ENCODE data around the gene HIPK2. TPM values are rescaled to one million over a fixed set of nuclear protein-coding genes. Genes with fewer than 3 reads are reported as not detected.

The HIPK2 gene
- total and polyA plus RNA-seq, 2 experiments from 2014 or later: 7.3 to 16.9 TPM

GRCh38 chr7:139651914-139652313 is 125.9 kb downstream of the HIPK2 start (continued):
- TF ChIP-seq, protein P1, sequence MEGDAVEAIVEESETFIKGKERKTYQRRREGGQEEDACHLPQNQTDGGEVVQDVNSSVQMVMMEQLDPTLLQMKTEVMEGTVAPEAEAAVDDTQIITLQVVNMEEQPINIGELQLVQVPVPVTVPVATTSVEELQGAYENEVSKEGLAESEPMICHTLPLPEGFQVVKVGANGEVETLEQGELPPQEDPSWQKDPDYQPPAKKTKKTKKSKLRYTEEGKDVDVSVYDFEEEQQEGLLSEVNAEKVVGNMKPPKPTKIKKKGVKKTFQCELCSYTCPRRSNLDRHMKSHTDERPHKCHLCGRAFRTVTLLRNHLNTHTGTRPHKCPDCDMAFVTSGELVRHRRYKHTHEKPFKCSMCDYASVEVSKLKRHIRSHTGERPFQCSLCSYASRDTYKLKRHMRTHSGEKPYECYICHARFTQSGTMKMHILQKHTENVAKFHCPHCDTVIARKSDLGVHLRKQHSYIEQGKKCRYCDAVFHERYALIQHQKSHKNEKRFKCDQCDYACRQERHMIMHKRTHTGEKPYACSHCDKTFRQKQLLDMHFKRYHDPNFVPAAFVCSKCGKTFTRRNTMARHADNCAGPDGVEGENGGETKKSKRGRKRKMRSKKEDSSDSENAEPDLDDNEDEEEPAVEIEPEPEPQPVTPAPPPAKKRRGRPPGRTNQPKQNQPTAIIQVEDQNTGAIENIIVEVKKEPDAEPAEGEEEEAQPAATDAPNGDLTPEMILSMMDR (conservative IDR thresholded peaks at IDR 0.05; ENCODE audit: low read depth in 2 of 2): no peak

DNA sequence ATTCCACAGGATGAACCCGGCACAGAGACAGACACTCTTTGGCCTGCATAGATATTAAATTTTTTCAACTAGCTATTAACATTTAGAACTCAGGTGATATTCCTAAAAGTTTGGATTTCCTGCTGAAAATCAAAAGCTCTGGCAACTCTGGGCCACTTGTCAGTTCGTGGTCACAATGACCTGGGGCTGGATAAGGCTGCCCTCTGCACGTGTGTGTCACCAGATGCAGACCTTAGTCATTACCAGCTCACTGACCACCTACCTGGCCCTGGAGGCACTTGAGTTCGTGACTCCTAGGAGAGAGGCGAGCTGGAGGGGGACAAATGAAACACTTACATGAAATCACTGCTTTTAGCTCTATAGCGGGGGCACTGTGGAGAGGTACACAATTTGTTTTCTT is 126.5 kb downstream of the HIPK2 start:
- H3K9me3 Mint-ChIP-seq: no peaks in the 10 kb centered on the region
- no peak for DNase-seq (ENCODE audit: low spot score)
- Histone ChIP-seq H2AFZ (no peak overlapping the region), H3K4me3 (no peak overlapping the region), H3K9me2 (ENCODE audit: insufficient read depth) (no peaks in the 10 kb centered on the region), H3F3A (replicated peaks; ENCODE audit: low read depth) (no peaks in the 10 kb centered on the region), H4K20me1 (replicated peaks; ENCODE audit: insufficient read depth) (no peaks in the 10 kb centered on the region; the same call in 1 of the 2 replicates), H3K27me3 (ENCODE audit: insufficient read depth) (no peaks in the 10 kb centered on the region), H3K36me3 (ENCODE audit: insufficient read depth) (no peaks in the 10 kb centered on the region), H3K4me2 (no peak overlapping the region), H3K27ac (ENCODE audit: low read depth) (no peak overlapping the region), H3K79me2 (replicated peaks; ENCODE audit: insufficient read depth) (no peaks in the 10 kb centered on the region), H3K4me1 (ENCODE audit: insufficient read depth) (peaks cover 21% of the 10 kb centered on the region)
- H3K36me3 Mint-ChIP-seq (ENCODE audit: low read depth): no peaks in the 10 kb centered on the region
- H3K27me3 Mint-ChIP-seq (ENCODE audit: insufficient read depth, low read depth, poor library complexity): peaks cover 13% of the 10 kb centered on the region
- no peak for ATAC-seq
- H3K4me3 Mint-ChIP-seq: no peak overlapping the region
- H3K4me1 Mint-ChIP-seq: peaks cover 38% of the 10 kb centered on the region
- no peak overlapping the region for H3K27ac Mint-ChIP-seq
- TF ChIP-seq, protein P2, sequence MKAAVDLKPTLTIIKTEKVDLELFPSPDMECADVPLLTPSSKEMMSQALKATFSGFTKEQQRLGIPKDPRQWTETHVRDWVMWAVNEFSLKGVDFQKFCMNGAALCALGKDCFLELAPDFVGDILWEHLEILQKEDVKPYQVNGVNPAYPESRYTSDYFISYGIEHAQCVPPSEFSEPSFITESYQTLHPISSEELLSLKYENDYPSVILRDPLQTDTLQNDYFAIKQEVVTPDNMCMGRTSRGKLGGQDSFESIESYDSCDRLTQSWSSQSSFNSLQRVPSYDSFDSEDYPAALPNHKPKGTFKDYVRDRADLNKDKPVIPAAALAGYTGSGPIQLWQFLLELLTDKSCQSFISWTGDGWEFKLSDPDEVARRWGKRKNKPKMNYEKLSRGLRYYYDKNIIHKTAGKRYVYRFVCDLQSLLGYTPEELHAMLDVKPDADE (IDR thresholded peaks at IDR 0.05): no peak
- TF ChIP-seq STAT1 (IDR thresholded peaks at IDR 0.05; ENCODE audit: unreplicated experiment): no peak
- TF ChIP-seq REST (IDR thresholded peaks at IDR 0.05; ENCODE audit: unreplicated experiment): no peak
- TF ChIP-seq CREB1 (CRISPR knock-in tag; IDR thresholded peaks at IDR 0.05; ENCODE audit: low read depth): no peak
- no peak for TF ChIP-seq NANOG (IDR thresholded peaks at IDR 0.05; ENCODE audit: borderline replicate concordance)
- no peak for TF ChIP-seq POLR2AphosphoS5 (IDR thresholded peaks at IDR 0.05; ENCODE audit: low read depth)
- TF ChIP-seq ZNF462 (CRISPR knock-in tag; IDR thresholded peaks at IDR 0.05): no peak
- TF ChIP-seq, protein P1 (conservative IDR thresholded peaks at IDR 0.05; ENCODE audit: low read depth in 2 of 2): no peak
- no peak for TF ChIP-seq EZH2 (IDR thresholded peaks at IDR 0.05; ENCODE audit: low read depth, unreplicated experiment)
- no peak for TF ChIP-seq ZNF331 (CRISPR knock-in tag; IDR thresholded peaks at IDR 0.05; ENCODE audit: low read depth)

Data from GM23338 (cell line).